Measurements from ENCODE around the gene RPS6KA1. TPM values are rescaled to one million over a fixed set of nuclear protein-coding genes. Genes with fewer than 3 reads are reported as not detected.

RPS6KA1 gene
- total RNA-seq, 6 donors from 2014 or later: 91.1 to 161 (median 120) TPM

DNA sequence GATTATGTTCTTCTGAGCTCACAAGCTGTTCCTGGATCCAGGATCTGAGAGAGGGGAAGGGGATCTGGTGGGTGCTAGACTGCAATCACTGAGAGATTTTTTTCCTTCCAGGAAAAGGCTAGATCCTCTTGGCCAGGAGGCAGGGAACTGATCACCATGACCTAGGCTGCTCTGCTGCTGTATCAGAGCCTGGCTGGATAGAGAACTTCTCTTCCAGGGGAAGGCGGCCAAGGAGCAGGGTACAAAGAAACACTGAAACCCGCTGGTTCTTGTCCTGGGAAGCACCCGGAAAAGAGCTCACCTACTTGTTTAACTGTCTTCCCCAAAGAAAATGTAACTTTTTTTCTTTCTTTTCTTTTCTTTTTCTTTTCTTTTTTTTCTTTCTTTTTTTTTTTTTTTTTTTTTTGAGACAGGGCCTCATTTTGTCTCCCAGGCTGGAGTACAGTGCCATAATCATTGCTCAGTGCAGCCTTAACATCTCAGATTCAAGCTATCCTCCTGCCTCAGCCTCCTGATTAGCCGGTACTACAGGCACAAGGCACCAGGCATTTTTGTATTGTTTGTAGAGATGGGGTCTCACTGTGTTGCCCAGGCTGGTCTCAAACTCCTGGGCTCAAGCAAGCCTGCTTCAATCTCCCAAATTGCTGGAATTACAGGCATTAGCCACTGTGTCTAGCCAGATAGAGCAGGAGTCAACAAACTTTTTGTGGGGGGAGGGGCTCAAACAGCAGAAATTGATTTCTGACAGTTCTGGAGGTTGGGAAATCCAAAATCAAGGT lies 12.4 kb upstream of the RPS6KA1 start:
- no peak for DNase-seq
- TF ChIP-seq EP300 (IDR thresholded peaks at IDR 0.05) (no peak), POLR2A (IDR thresholded peaks at IDR 0.05) (no peak), POLR2AphosphoS5 (IDR thresholded peaks at IDR 0.05) (no peak), CTCF (IDR thresholded peaks at IDR 0.05) (no peak)

DNA sequence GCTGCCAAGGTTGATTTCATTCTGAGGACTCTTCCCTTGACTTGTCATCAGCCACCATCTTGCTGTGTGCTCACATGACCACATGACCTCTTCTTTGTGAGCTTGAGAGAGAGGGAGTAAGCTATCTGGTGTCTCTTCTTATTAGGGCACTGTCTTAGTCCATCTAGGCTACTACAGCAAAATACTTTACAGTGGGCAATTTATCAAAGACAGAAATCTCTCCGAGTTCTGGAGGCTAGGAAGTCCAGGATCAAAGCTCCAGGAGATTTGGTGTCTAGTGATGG lies 11.9 kb upstream of the RPS6KA1 start:
- DNase-seq: no peak
- Histone ChIP-seq H3K27me3 (no peaks in the 10 kb centered on the region), H3K36me3 (no peaks in the 10 kb centered on the region), H3K4me3 (no peak overlapping the region), H3K27ac (no peak overlapping the region), H3K9me3 (no peaks in the 10 kb centered on the region), H3K4me1 (peaks cover 0 to 5% (median 1%) of the 10 kb centered on the region in 4 donors)
- ATAC-seq (ENCODE audit: low FRiP score in 2 of 2): no peak
- 78 to 90% methylated on average over 1 of the region's 1 CpG for WGBS, 2 donors
- TF ChIP-seq CTCF (IDR thresholded peaks at IDR 0.05) (no peak), POLR2AphosphoS5 (IDR thresholded peaks at IDR 0.05) (no peak), EP300 (IDR thresholded peaks at IDR 0.05) (no peak), POLR2A (IDR thresholded peaks at IDR 0.05) (no peak)

More for the DNA sequence above, 12.4 kb upstream of the RPS6KA1 start:
- Histone ChIP-seq H3K27ac (no peak overlapping the region), H3K9me3 (no peaks in the 10 kb centered on the region), H3K36me3 (no peaks in the 10 kb centered on the region), H3K4me3 (no peak overlapping the region), H3K4me1 (peaks cover 0 to 5% (median 1%) of the 10 kb centered on the region in 4 donors), H3K27me3 (no peaks in the 10 kb centered on the region)
- no peak for ATAC-seq (ENCODE audit: low FRiP score in 2 of 2)
- 95 to 100% methylated on average over 4 of the region's 4 CpGs for WGBS, 2 donors

GRCh38 chr1:26518355-26518754 lies 11.2 kb upstream of the RPS6KA1 start:
- WGBS, 2 donors: 89% methylated on average over 6 of the region's 6 CpGs
- Histone ChIP-seq H3K4me1 (peaks cover 0 to 5% (median 1%) of the 10 kb centered on the region in 4 donors), H3K4me3 (no peak overlapping the region), H3K9me3 (no peaks in the 10 kb centered on the region), H3K27me3 (no peaks in the 10 kb centered on the region), H3K27ac (no peak overlapping the region), H3K36me3 (no peaks in the 10 kb centered on the region)
- TF ChIP-seq POLR2A (IDR thresholded peaks at IDR 0.05) (no peak), CTCF (IDR thresholded peaks at IDR 0.05) (no peak), EP300 (IDR thresholded peaks at IDR 0.05) (no peak), POLR2AphosphoS5 (IDR thresholded peaks at IDR 0.05) (no peak)
- no peak for DNase-seq
- ATAC-seq (ENCODE audit: low FRiP score in 2 of 2): no peak

DNA sequence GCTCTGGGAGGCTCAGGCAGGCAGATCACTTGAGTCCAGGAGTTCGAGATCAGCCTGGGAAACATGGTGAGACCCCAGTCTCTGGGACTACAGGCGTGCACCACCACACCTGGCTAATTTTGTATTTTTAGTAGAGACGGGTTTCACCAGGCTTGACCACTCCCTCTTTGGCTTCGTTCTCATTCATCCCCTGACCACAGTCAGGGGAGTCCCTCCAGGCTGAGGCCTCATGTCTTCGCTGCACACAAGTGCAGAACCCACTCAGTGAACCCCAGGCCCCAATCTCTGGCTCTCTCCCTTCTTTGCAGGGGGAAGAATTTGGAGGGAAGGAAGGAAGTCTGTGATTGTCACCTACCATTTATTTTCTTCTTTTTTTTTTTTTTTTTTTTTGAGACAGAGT lies 9.2 kb upstream of the RPS6KA1 start:
- DNase-seq: no peak
- Histone ChIP-seq H3K27me3 (no peaks in the 10 kb centered on the region), H3K4me3 (no peak overlapping the region), H3K36me3 (no peaks in the 10 kb centered on the region), H3K27ac (peak overlapping the region in 1 of 4 donors; percentile 66), H3K9me3 (no peaks in the 10 kb centered on the region), H3K4me1 (peaks cover 0 to 5% (median 1%) of the 10 kb centered on the region in 4 donors)
- WGBS, 2 donors: 86 to 95% methylated on average over 5 of the region's 5 CpGs
- no peak for ATAC-seq (ENCODE audit: low FRiP score in 2 of 2)
- TF ChIP-seq POLR2A (IDR thresholded peaks at IDR 0.05): no peak
- no peak for TF ChIP-seq EP300 (IDR thresholded peaks at IDR 0.05)
- no peak for TF ChIP-seq CTCF (IDR thresholded peaks at IDR 0.05)
- no peak for TF ChIP-seq POLR2AphosphoS5 (IDR thresholded peaks at IDR 0.05)

DNA sequence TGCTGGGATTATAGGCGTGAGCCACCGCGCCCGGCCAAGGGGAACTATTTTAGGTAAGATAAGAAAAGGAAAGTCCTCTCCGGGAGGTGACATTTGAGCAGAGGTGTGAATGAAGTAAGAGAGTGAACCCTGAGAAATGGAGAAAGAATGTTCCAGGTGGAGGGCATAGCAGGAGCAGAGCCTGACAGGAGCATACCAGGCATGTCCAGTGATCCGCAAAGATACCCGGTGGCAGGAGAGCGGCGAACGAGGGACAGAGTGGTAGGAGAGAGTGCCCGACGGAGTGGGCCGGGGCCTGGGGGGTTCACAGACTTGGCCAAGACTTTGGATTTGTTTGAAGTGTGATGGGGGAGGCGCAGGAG lies 7.9 kb upstream of the RPS6KA1 start:
- Histone ChIP-seq H3K27ac (no peak overlapping the region), H3K36me3 (no peaks in the 10 kb centered on the region), H3K4me1 (peaks cover 0 to 5% (median 1%) of the 10 kb centered on the region in 4 donors), H3K4me3 (no peak overlapping the region), H3K9me3 (no peaks in the 10 kb centered on the region), H3K27me3 (no peaks in the 10 kb centered on the region)
- DNase-seq (peak in 1 of 2 donors; percentile 14), ATAC-seq (ENCODE audit: low FRiP score in 2 of 2) (no peak)
- 72% methylated on average over 14 of the region's 14 CpGs for WGBS, 2 donors
- TF ChIP-seq EP300 (IDR thresholded peaks at IDR 0.05) (no peak), POLR2A (IDR thresholded peaks at IDR 0.05) (no peak), POLR2AphosphoS5 (IDR thresholded peaks at IDR 0.05) (no peak), CTCF (IDR thresholded peaks at IDR 0.05) (no peak)

All from upper lobe of left lung (tissue), 6 donors.